HCT116 (cell line): ENCODE measurements around the gene LONRF3.

Source experiments
- ATF3 ChIP-seq: IDR thresholded peaks from 2 replicates; pipeline ENCODE4 v1.6.1; 2012
- CTCF ChIP-seq, 3 experiments: fragments of 200-600 bp in 1 of 3; sonication (generic) in 1 of 3; IDR thresholded peaks in 2 of 3; conservative IDR thresholded peaks in 1 of 3; 2 replicates each; pipeline ENCODE4 v1.5.1; 2012 to 2017; ENCODE audit warnings: low read depth in 2 of 3, low read length in 2 of 3, antibody characterized with exemption in 1 of 3, borderline replicate concordance in 1 of 3, control low read depth in 1 of 3, mild to moderate bottlenecking in 1 of 3, mixed read lengths in 1 of 3, mixed run types in 1 of 3, moderate library complexity in 1 of 3; ENCODE audit not compliant: insufficient read depth in 1 of 3
- EZH2 ChIP-seq: fragments of 200-600 bp; sonication (generic); IDR thresholded peaks from 2 replicates; pipeline ENCODE4 v1.6.1; 2017; ENCODE audit warnings: antibody characterized with exemption, mixed run types
- EZH2phosphoT487 ChIP-seq: fragments of 200-600 bp; IDR thresholded peaks from 2 replicates; pipeline ENCODE4 v1.6.1; 2018; ENCODE audit warnings: antibody characterized with exemption, borderline replicate concordance
- MAX ChIP-seq: IDR thresholded peaks from 2 replicates; pipeline ENCODE4 v1.6.1; 2012
- POLR2A ChIP-seq: IDR thresholded peaks from 2 replicates; pipeline ENCODE4 v1.7.0; 2011; ENCODE audit warnings: borderline replicate concordance; ENCODE audit not compliant: insufficient read depth, insufficient read length; ENCODE audit errors: extremely low read depth
- POLR2AphosphoS5 ChIP-seq: IDR thresholded peaks from 2 replicates; pipeline ENCODE4 v1.6.1; 2011; ENCODE audit warnings: mild to moderate bottlenecking, low read depth, low read length, moderate library complexity
- RAD21 ChIP-seq: IDR thresholded peaks from 2 replicates; pipeline ENCODE4 v1.6.1; 2012; ENCODE audit warnings: low read depth, mild to moderate bottlenecking
- REST ChIP-seq: IDR thresholded peaks from 2 replicates; pipeline ENCODE4 v1.6.1; 2012; ENCODE audit warnings: low read depth
- TCF7L2 ChIP-seq: IDR thresholded peaks from 2 replicates; pipeline ENCODE4 v1.7.0; 2011; ENCODE audit warnings: borderline replicate concordance, inconsistent platforms; ENCODE audit not compliant: insufficient read depth, insufficient read length; ENCODE audit errors: extremely low read depth
- YY1 ChIP-seq: IDR thresholded peaks from 2 replicates; pipeline ENCODE4 v1.6.1; 2011; ENCODE audit warnings: low read length, low read depth, moderate library complexity, mild to moderate bottlenecking; ENCODE audit not compliant: insufficient replicate concordance; ENCODE audit errors: extremely low read depth
- ZNF274 ChIP-seq: fragments of 200-500 bp; sonication (Bioruptor generic); IDR thresholded peaks from 2 replicates; pipeline ENCODE4 v1.6.1; 2014; ENCODE audit warnings: mild to moderate bottlenecking, low read depth, low read length, inconsistent platforms

- TF ChIP-seq CTCF (IDR thresholded peaks at IDR 0.05 in 2 of 3, conservative IDR thresholded peaks at IDR 0.05 in 1 of 3; ENCODE audit: borderline replicate concordance in 1 of 3, insufficient read depth in 1 of 3, low read depth in 2 of 3, low read length in 2 of 3), result no peak
- no peak for TF ChIP-seq POLR2A
- TF ChIP-seq EZH2, result no peak
- no peak for TF ChIP-seq MAX
- TF ChIP-seq REST, result no peak
- TF ChIP-seq POLR2AphosphoS5, result no peak
- no peak for TF ChIP-seq RAD21
- no peak for TF ChIP-seq TCF7L2
- no peak for TF ChIP-seq EZH2phosphoT487
- TF ChIP-seq YY1, result no peak
- no peak for TF ChIP-seq ZNF274
- no peak for TF ChIP-seq ATF3
Observed at GRCh38 chrX:118963159-118963558, 11.3 kb upstream of the LONRF3 start.
